Esophagus squamous epithelium (tissue), 4 donors: ENCODE results near the gene CNPY1.

Experiments used
- POLR2A ChIP-seq, 4 donors: fragments of 450-650 bp; IDR thresholded peaks; one replicate each; pipeline ENCODE4 v1.6.1; 2017; ENCODE audit warnings: antibody characterized with exemption in 4 of 4, mild to moderate bottlenecking in 4 of 4, moderate library complexity in 3 of 4
- TF ChIP-seq, protein P1 (sequence below), 6 experiments: fragments of 450-650 bp in 4 of 6; fragments of 200-600 bp in 2 of 6; sonication (generic) in 2 of 6; IDR thresholded peaks; one replicate each; pipeline ENCODE4 v1.5.1; 2016 to 2019; ENCODE audit warnings: antibody characterized with exemption in 6 of 6, mild to moderate bottlenecking in 4 of 6, moderate library complexity in 4 of 6

DNA sequence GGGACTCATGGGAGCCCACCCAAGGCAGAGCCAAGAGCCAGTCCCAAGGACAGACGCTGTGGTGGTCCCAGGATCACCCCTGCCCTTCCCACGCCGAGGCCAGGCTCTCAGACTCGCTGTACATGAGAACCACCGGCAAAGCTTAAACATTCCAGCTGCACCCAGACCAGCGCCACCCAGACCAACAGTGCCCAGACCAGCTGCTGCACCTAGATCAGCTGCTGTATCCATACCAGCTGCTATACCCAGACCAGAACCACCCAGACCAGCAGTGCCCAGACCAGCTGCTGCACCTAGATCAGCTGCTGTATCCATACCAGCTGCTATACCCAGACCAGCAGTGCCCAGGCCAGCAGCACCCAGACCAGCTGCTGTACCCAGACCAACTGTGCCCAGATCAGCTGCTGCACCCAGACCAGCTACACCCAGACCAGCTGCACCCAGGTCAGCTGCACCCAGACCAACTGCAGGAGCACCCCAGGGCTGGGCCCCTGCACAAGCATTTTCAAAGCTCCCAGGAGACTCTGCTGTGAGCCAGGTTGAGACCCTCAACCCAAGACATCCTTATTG is 47.9 kb upstream of the CNPY1 start:
- TF ChIP-seq, protein P1, sequence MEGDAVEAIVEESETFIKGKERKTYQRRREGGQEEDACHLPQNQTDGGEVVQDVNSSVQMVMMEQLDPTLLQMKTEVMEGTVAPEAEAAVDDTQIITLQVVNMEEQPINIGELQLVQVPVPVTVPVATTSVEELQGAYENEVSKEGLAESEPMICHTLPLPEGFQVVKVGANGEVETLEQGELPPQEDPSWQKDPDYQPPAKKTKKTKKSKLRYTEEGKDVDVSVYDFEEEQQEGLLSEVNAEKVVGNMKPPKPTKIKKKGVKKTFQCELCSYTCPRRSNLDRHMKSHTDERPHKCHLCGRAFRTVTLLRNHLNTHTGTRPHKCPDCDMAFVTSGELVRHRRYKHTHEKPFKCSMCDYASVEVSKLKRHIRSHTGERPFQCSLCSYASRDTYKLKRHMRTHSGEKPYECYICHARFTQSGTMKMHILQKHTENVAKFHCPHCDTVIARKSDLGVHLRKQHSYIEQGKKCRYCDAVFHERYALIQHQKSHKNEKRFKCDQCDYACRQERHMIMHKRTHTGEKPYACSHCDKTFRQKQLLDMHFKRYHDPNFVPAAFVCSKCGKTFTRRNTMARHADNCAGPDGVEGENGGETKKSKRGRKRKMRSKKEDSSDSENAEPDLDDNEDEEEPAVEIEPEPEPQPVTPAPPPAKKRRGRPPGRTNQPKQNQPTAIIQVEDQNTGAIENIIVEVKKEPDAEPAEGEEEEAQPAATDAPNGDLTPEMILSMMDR (IDR thresholded peaks at IDR 0.05) = no peak
- no peak for TF ChIP-seq POLR2A (IDR thresholded peaks at IDR 0.05)
